NCI-H2196 (cell line): ENCODE results near the gene CCDC91.
"Not testable (repeated sequence)": the region's sequence is repeated elsewhere in the genome, so short reads cannot be mapped to it uniquely, and the experiment has no call there.

ENCODE experiments used
- DNase-seq: peaks from one replicate; lab custom pipeline; 2025; ENCODE audit not compliant: unreplicated experiment; lab: John Stamatoyannopoulos, UW

CCDC91 gene

GRCh38 chr12:28446031-28446430 lies 255.8 kb downstream of the CCDC91 start:
- no peak for DNase-seq

- DNase-seq, result no peak
Observed at GRCh38 chr12:28453686-28454085, 263.4 kb downstream of the CCDC91 start.

GRCh38 chr12:28456934-28457710 lies 266.9 kb downstream of the CCDC91 start:
- no peak for DNase-seq

- no peak for DNase-seq
Observed at GRCh38 chr12:28457785-28458184, 267.5 kb downstream of the CCDC91 start.

GRCh38 chr12:28459481-28459880 lies 269.2 kb downstream of the CCDC91 start:
- DNase-seq, result no peak

- DNase-seq, result no peak
Observed at GRCh38 chr12:28460420-28461130, 270.3 kb downstream of the CCDC91 start.

GRCh38 chr12:28463396-28463795 lies 273.1 kb downstream of the CCDC91 start:
- DNase-seq, result no peak

- not testable (repeated sequence) for DNase-seq
Observed at GRCh38 chr12:28471762-28472161, 281.5 kb downstream of the CCDC91 start.

GRCh38 chr12:28476206-28476605 lies 285.9 kb downstream of the CCDC91 start:
- not testable (repeated sequence) for DNase-seq

- not testable (repeated sequence) for DNase-seq
Observed at GRCh38 chr12:28479097-28479496, 288.8 kb downstream of the CCDC91 start.

- no peak for DNase-seq
Observed at GRCh38 chr12:28479683-28480082, 289.4 kb downstream of the CCDC91 start.

GRCh38 chr12:28484156-28484555 lies 293.9 kb downstream of the CCDC91 start:
- no peak for DNase-seq

GRCh38 chr12:28486521-28486920 lies 296.3 kb downstream of the CCDC91 start:
- DNase-seq, result no peak

- DNase-seq, result no peak
Observed at GRCh38 chr12:28489246-28489645, 299.0 kb downstream of the CCDC91 start.

GRCh38 chr12:28497889-28498411 lies 307.7 kb downstream of the CCDC91 start:
- DNase-seq, result no peak

- no peak for DNase-seq
Observed at GRCh38 chr12:28498850-28499249, 308.6 kb downstream of the CCDC91 start.

- no peak for DNase-seq
Observed at GRCh38 chr12:28500373-28501024, 310.2 kb downstream of the CCDC91 start.

- DNase-seq, result no peak
Observed at GRCh38 chr12:28506271-28506670, 316.0 kb downstream of the CCDC91 start.

GRCh38 chr12:28507033-28507432 lies 316.8 kb downstream of the CCDC91 start:
- DNase-seq, result no peak

GRCh38 chr12:28507867-28508266 lies 317.6 kb downstream of the CCDC91 start:
- DNase-seq, result no peak

- no peak for DNase-seq
Observed at GRCh38 chr12:28512406-28512805, 322.1 kb downstream of the CCDC91 start.

GRCh38 chr12:28512876-28513275 lies 322.6 kb downstream of the CCDC91 start:
- DNase-seq, result no peak
